ENCODE results near the gene UHMK1. TPM values are rescaled to one million over a fixed set of nuclear protein-coding genes. Genes with fewer than 3 reads are reported as not detected.
"Not testable (repeated sequence)": the region's sequence is repeated elsewhere in the genome, so short reads cannot be mapped to it uniquely, and the experiment has no call there.

The UHMK1 gene
- total RNA-seq (10 to 100 TPM; 24.3 to 62.1 (median 40.5) TPM), polyA plus RNA-seq (10 to 100 TPM; 16.7 to 57.3 (median 16.7) TPM)
- long read RNA-seq, donor 1, full-length matches to known transcripts = 26 of 30 reads
- long read RNA-seq, donor 1, partial matches to known transcripts = 0 of 30 reads
- long read RNA-seq, donor 1, other reads (novel, unspliced or antisense) = 4 of 30 reads
- long read RNA-seq, donor 2, full-length matches to known transcripts = 65 of 91 reads
- long read RNA-seq, donor 2, partial matches to known transcripts = 2 of 91 reads
- long read RNA-seq, donor 2, other reads (novel, unspliced or antisense) = 24 of 91 reads

- intact Hi-C loops (cut with DNase I) = loop anchor here in 1 of 2 donors (5.0 to 10.0 kb wide), 2 partner anchors 64 to 443 kb away; partner anchors contain the start of gene UAP1
- Histone ChIP-seq H3K4me1 (peaks cover 33% of the 10 kb centered on the region), H3K4me3 (peak within 1 kb of the TSS; percentile 99), H3K27me3 (ENCODE audit: insufficient read depth in 3 of 3, low read length in 2 of 3) (no peaks in the 10 kb centered on the region), H3K36me3 (ENCODE audit: insufficient read depth in 1 of 2, low read depth in 1 of 2) (peaks cover 0 to 32% of the 10 kb centered on the region in 2 donors), H3K9me3 (no peaks in the 10 kb centered on the region), H3K27ac (peak within 1 kb of the TSS; percentile 96)
- TF ChIP-seq CTCF (IDR thresholded peaks at IDR 0.05) = no peak
- DNase-seq (peak; percentile 91 to 94), ATAC-seq (peak; percentile 99 to 100 (median 99))
- WGBS, 3 donors = 0% methylated on average over 48 to 61 of the region's 61 CpGs
Observed at GRCh38 chr1:162497723-162498495, at the start of gene UHMK1. Gene UHMK1, plus strand, starts transcription at chr1:162497818. Its CDS starts 183 bp downstream, at chr1:162498001.

- H3K4me1 ChIP-seq; H3K9me3 ChIP-seq; H3K4me3 ChIP-seq; intact Hi-C loops (cut with DNase I); ATAC-seq; H3K27me3 ChIP-seq (ENCODE audit: insufficient read depth in 3 of 3, low read length in 2 of 3); H3K27ac ChIP-seq; DNase-seq; H3K36me3 ChIP-seq (ENCODE audit: insufficient read depth in 1 of 2, low read depth in 1 of 2): not testable (repeated sequence)
- WGBS, 3 donors = 94 to 100% (median 95%) methylated on average over 1 of the region's 3 CpGs
Observed at GRCh38 chr1:162454361-162454760, 43.3 kb upstream of the UHMK1 start.

- 84 to 90% (median 86%) methylated on average over 4 of the region's 4 CpGs for WGBS, 3 donors
- no peak for TF ChIP-seq CTCF (IDR thresholded peaks at IDR 0.05)
- Histone ChIP-seq H3K9me3 (no peaks in the 10 kb centered on the region), H3K36me3 (ENCODE audit: insufficient read depth in 1 of 2, low read depth in 1 of 2) (no peaks in the 10 kb centered on the region), H3K4me1 (no peaks in the 10 kb centered on the region), H3K4me3 (no peak overlapping the region), H3K27ac (no peak overlapping the region), H3K27me3 (ENCODE audit: insufficient read depth in 3 of 3, low read length in 2 of 3) (no peaks in the 10 kb centered on the region)
- no peak for DNase-seq
- intact Hi-C loops (cut with DNase I) = no loop called here
- no peak for ATAC-seq
Observed at GRCh38 chr1:162456323-162456722, 41.3 kb upstream of the UHMK1 start.

- no peaks in the 10 kb centered on the region for H3K9me3 ChIP-seq
- DNase-seq (no peak), ATAC-seq (no peak)
- 90% methylated on average over 5 of the region's 5 CpGs for WGBS, 3 donors
- H3K27ac ChIP-seq = no peak overlapping the region
- no peaks in the 10 kb centered on the region for H3K4me1 ChIP-seq
- no peaks in the 10 kb centered on the region for H3K27me3 ChIP-seq (ENCODE audit: insufficient read depth in 3 of 3, low read length in 2 of 3)
- intact Hi-C loops (cut with DNase I) = no loop called here
- no peaks in the 10 kb centered on the region for H3K36me3 ChIP-seq (ENCODE audit: insufficient read depth in 1 of 2, low read depth in 1 of 2)
- TF ChIP-seq CTCF (IDR thresholded peaks at IDR 0.05) = no peak
- no peak overlapping the region for H3K4me3 ChIP-seq
Observed at GRCh38 chr1:162458236-162458635, 39.4 kb upstream of the UHMK1 start.

GRCh38 chr1:162462425-162462824 is 35.2 kb upstream of the UHMK1 start:
- H3K27me3 ChIP-seq (ENCODE audit: insufficient read depth in 3 of 3, low read length in 2 of 3); intact Hi-C loops (cut with DNase I); H3K4me1 ChIP-seq; ATAC-seq; H3K4me3 ChIP-seq; H3K9me3 ChIP-seq; H3K36me3 ChIP-seq (ENCODE audit: insufficient read depth in 1 of 2, low read depth in 1 of 2); DNase-seq; H3K27ac ChIP-seq: not testable (repeated sequence)
- WGBS, 3 donors = 92 to 97% (median 95%) methylated on average over 2 of the region's 2 CpGs
